Ishikawa (cell line): ENCODE results near the gene C16orf82.

ENCODE experiments used
- CREB1 ChIP-seq: IDR thresholded peaks from 2 replicates; pipeline ENCODE4 v1.6.1; 2012; ENCODE audit warnings: low read depth
- EP300 ChIP-seq: IDR thresholded peaks from 2 replicates; pipeline ENCODE4 v1.6.1; 2012; ENCODE audit warnings: borderline replicate concordance
- NFIC ChIP-seq: IDR thresholded peaks from 2 replicates; pipeline ENCODE4 v1.6.1; 2012
- RAD21 ChIP-seq: IDR thresholded peaks from 2 replicates; pipeline ENCODE4 v1.6.1; 2012; ENCODE audit warnings: low read depth
- TAF1 ChIP-seq: IDR thresholded peaks from 2 replicates; pipeline ENCODE4 v1.6.1; 2012; ENCODE audit warnings: low read depth, mild to moderate bottlenecking
- TEAD4 ChIP-seq: IDR thresholded peaks from 2 replicates; pipeline ENCODE4 v1.6.1; 2012
- TF ChIP-seq, protein P1 (sequence below): IDR thresholded peaks from 2 replicates; pipeline ENCODE4 v1.6.1; 2012; ENCODE audit warnings: low read depth, mild to moderate bottlenecking
- TF ChIP-seq, protein P2 (sequence below): IDR thresholded peaks from 2 replicates; pipeline ENCODE4 v1.6.1; 2012

DNA sequence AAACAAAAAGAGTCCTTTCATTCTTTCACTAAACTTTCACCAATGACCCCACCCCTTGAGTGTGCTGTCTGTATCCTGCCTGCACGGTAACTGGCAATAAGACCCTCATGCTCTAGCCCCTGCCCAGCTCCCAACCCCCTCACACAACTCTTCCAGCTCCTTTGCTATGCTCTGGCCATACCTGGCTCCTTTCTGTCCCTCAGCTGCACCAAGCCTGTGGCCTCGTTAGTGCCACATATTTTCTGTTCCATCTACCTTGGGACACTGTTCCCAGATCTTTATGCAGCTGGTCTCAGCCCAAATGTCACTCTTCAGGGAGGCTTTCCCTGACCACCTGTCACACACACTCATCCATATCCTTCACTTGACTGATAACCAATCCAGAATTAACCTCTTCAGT lies 47.3 kb downstream of the C16orf82 start:
- TF ChIP-seq EP300 (no peak), CREB1 (no peak), NFIC (no peak), TAF1 (no peak), RAD21 (no peak), TEAD4 (no peak)
- TF ChIP-seq, protein P1, sequence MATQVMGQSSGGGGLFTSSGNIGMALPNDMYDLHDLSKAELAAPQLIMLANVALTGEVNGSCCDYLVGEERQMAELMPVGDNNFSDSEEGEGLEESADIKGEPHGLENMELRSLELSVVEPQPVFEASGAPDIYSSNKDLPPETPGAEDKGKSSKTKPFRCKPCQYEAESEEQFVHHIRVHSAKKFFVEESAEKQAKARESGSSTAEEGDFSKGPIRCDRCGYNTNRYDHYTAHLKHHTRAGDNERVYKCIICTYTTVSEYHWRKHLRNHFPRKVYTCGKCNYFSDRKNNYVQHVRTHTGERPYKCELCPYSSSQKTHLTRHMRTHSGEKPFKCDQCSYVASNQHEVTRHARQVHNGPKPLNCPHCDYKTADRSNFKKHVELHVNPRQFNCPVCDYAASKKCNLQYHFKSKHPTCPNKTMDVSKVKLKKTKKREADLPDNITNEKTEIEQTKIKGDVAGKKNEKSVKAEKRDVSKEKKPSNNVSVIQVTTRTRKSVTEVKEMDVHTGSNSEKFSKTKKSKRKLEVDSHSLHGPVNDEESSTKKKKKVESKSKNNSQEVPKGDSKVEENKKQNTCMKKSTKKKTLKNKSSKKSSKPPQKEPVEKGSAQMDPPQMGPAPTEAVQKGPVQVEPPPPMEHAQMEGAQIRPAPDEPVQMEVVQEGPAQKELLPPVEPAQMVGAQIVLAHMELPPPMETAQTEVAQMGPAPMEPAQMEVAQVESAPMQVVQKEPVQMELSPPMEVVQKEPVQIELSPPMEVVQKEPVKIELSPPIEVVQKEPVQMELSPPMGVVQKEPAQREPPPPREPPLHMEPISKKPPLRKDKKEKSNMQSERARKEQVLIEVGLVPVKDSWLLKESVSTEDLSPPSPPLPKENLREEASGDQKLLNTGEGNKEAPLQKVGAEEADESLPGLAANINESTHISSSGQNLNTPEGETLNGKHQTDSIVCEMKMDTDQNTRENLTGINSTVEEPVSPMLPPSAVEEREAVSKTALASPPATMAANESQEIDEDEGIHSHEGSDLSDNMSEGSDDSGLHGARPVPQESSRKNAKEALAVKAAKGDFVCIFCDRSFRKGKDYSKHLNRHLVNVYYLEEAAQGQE = no peak
- TF ChIP-seq, protein P2, sequence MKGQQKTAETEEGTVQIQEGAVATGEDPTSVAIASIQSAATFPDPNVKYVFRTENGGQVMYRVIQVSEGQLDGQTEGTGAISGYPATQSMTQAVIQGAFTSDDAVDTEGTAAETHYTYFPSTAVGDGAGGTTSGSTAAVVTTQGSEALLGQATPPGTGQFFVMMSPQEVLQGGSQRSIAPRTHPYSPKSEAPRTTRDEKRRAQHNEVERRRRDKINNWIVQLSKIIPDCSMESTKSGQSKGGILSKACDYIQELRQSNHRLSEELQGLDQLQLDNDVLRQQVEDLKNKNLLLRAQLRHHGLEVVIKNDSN = no peak
